Gastrocnemius medialis (tissue), 4 donors: Measurements from ENCODE around the gene OR6V1. TPM values are rescaled to one million over a fixed set of nuclear protein-coding genes. Genes with fewer than 3 reads are reported as not detected.

Experiments
- ATAC-seq, 2 donors: fragments of 150-250 bp; one replicate each; pipeline ENCODE4 v1.9.1; 2016
- DNase-seq, 2 donors: peaks; one replicate each; pipeline ENCODE4 v3.0.0-alpha.2; 2019
- H3K27ac ChIP-seq, 4 donors: fragments of 200-600 bp; sonication (generic); 1 replicate in 1 of 4; 2 replicates in 3 of 4; pipeline ENCODE4 v1.5.1; 2016 to 2018; ENCODE audit warnings: mild to moderate bottlenecking in 2 of 4, moderate library complexity in 1 of 4
- H3K27me3 ChIP-seq, 3 donors: fragments of 200-600 bp; sonication (generic) in 2 of 3; 1 replicate in 1 of 3; 2 replicates in 2 of 3; pipeline versions ENCODE4 v1.5.1 to v1.6.0; 2016 to 2019; ENCODE audit warnings: mild to moderate bottlenecking in 1 of 3, moderate library complexity in 1 of 3
- H3K36me3 ChIP-seq, 2 donors: fragments of 200-600 bp; sonication (generic) in 1 of 2; one replicate each; pipeline ENCODE4 v1.5.1; 2017 to 2018
- H3K4me1 ChIP-seq, 2 donors: fragments of 200-600 bp; sonication (generic) in 1 of 2; one replicate each; pipeline ENCODE4 v1.5.1; 2016 to 2017; ENCODE audit warnings: mild to moderate bottlenecking in 2 of 2
- H3K4me3 ChIP-seq, 4 donors: fragments of 200-600 bp; sonication (generic) in 3 of 4; 1 replicate in 1 of 4; 2 replicates in 3 of 4; pipeline ENCODE4 v1.5.1; 2016 to 2019; ENCODE audit warnings: mild to moderate bottlenecking in 2 of 4
- H3K9me3 ChIP-seq, 3 donors: fragments of 200-600 bp; sonication (generic) in 2 of 3; 1 replicate in 1 of 3; 2 replicates in 2 of 3; pipeline ENCODE4 v1.5.1; 2016 to 2019
- CTCF ChIP-seq, 5 experiments: fragments of 450-650 bp in 3 of 5; fragments of 200-600 bp in 2 of 5; sonication (generic) in 2 of 5; IDR thresholded peaks in 4 of 5; conservative IDR thresholded peaks in 1 of 5; 1 replicate in 4 of 5; 2 replicates in 1 of 5; pipeline ENCODE4 v1.5.1; 2016 to 2019; ENCODE audit warnings: antibody characterized with exemption in 5 of 5, mild to moderate bottlenecking in 3 of 5, moderate library complexity in 3 of 5
- POLR2A ChIP-seq, 2 donors: fragments of 450-650 bp; IDR thresholded peaks; one replicate each; pipeline ENCODE4 v1.6.1; 2017; ENCODE audit warnings: antibody characterized with exemption in 2 of 2, mild to moderate bottlenecking in 2 of 2, moderate library complexity in 2 of 2
- in situ Hi-C, 4 donors: fragments of 200-750 bp; cut with MboI; loops; one replicate each; pipeline versions ENCODE4 v1.15.0 to v1.8.0; 2017; ENCODE audit warnings: low sequenced_read_pairs in 4 of 4
- intact Hi-C: fragments of 100-400 bp; cut with DNase I; formaldehyde crosslinking; loops from one replicate; pipeline ENCODE4 v1.15.1; 2023; ENCODE audit warnings: low total_unique reads
- total RNA-seq, 4 donors: library from RNA; depleted of rRNA; stranded (reverse); fragments of >200 nt; gene quantifications; one replicate each; pipeline versions ENCODE4 v1.1.0 to v1.2.3, GENCODE V29; 2016

OR6V1 gene
- total RNA-seq, 4 donors from 2014 or later: not detected

DNA sequence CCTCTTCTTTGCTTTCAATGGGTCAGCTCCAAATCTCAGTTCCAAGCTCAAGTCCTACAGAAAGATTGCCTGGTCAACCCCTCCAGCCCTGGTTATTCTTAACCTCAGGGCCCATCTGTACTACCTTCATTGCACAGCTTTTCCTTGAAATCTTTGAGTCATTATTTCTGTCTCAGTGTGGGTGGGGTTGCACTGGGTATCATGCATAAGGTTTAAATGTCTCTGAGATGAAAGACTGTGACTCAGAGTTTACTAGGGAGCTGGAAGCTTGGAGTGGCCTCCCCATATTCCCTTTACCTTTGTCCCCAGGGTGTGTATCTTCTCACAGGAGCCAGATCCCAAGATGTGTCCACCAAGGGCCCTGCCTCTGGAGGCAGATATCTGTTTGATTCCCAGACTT is 3.3 kb upstream of the OR6V1 start:
- no peaks in the 10 kb centered on the region for H3K9me3 ChIP-seq
- H3K27me3 ChIP-seq: no peaks in the 10 kb centered on the region
- no peak for DNase-seq
- TF ChIP-seq CTCF (IDR thresholded peaks at IDR 0.05 in 4 of 5, conservative IDR thresholded peaks at IDR 0.05 in 1 of 5) (no peak), POLR2A (IDR thresholded peaks at IDR 0.05) (no peak)
- no peaks in the 10 kb centered on the region for H3K36me3 ChIP-seq
- ATAC-seq: no peak
- H3K4me3 ChIP-seq: no peak overlapping the region
- H3K27ac ChIP-seq: peak overlapping the region; percentile 51 to 59 (median 56)
- in situ Hi-C loops (no loop called here), intact Hi-C loops (no loop called here)
- H3K4me1 ChIP-seq: no peaks in the 10 kb centered on the region

DNA sequence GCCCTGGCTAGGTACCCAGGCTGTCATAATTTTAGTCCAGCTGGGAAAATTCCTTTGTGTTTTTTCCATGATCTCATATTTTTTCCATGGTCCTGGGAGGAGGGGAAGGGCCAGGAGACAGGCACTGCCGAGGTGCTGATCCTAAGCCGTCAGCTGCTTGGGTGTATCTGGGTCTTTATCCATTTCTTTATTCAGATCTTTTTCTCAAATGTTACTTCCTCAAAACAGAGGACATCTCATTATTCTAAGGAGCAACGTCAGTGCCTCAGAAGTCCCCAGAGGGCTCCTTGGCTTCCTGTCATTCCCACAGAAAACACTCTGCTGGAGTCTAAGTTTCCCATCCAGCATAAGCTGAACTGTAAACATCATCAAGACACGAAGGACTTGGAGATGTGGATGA is 2.8 kb upstream of the OR6V1 start:
- no peak for DNase-seq
- Histone ChIP-seq H3K36me3 (no peaks in the 10 kb centered on the region), H3K4me3 (no peak overlapping the region), H3K27ac (peak overlapping the region; percentile 51 to 67 (median 63)), H3K9me3 (no peaks in the 10 kb centered on the region), H3K4me1 (no peaks in the 10 kb centered on the region), H3K27me3 (no peaks in the 10 kb centered on the region)
- TF ChIP-seq CTCF (IDR thresholded peaks at IDR 0.05 in 4 of 5, conservative IDR thresholded peaks at IDR 0.05 in 1 of 5): no peak
- no peak for TF ChIP-seq POLR2A (IDR thresholded peaks at IDR 0.05)
- in situ Hi-C loops: no loop called here
- intact Hi-C loops: no loop called here
- ATAC-seq: peak; percentile 55 to 65

DNA sequence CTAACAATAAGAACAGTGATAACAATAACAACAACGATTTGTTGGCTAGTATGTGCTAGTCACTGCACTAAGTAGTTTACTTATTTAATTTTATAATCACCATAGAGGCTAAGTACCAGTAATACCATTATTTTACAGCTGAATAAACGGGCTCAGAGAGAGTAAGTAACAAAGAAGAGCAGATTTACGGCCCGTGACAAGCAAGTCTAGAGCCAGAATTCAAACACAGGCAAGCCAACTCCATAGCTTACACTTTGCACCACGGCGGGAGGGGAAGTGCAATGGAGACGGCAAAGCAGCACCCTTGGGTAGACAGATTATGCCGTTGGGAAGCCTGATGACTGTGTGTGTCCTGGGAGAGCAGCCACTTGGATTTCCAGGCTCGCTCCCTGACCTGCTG is 1.2 kb upstream of the OR6V1 start:
- intact Hi-C loops (no loop called here), in situ Hi-C loops (no loop called here)
- H3K27ac ChIP-seq: peak overlapping the region; percentile 22 to 67 (median 58)
- H3K4me3 ChIP-seq: no peak overlapping the region
- TF ChIP-seq CTCF (IDR thresholded peaks at IDR 0.05 in 4 of 5, conservative IDR thresholded peaks at IDR 0.05 in 1 of 5) (no peak), POLR2A (IDR thresholded peaks at IDR 0.05) (no peak)
- H3K9me3 ChIP-seq: no peaks in the 10 kb centered on the region
- H3K4me1 ChIP-seq: no peaks in the 10 kb centered on the region
- ATAC-seq (no peak), DNase-seq (no peak)
- H3K27me3 ChIP-seq: no peaks in the 10 kb centered on the region
- H3K36me3 ChIP-seq: no peaks in the 10 kb centered on the region

DNA sequence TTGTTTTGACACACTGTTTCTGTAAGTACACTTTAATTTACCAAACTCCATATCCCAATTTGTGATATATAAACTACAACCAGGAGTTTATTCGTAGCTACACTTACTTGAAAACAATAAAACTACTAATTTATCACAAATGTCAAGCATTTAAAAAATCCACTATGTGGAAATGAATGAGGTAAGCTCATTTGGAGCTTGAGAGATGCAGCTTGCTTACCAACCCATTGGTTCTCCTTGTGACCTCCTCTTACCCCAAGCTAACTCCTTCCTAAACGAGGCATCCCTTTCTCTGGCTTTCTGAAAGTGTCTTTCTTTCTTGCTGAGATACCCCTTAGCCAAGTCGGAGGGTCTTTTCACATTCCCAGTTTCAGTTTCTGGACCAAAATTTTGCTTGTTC is 2.5 kb downstream of the OR6V1 start:
- Histone ChIP-seq H3K4me1 (no peaks in the 10 kb centered on the region), H3K27ac (no peak overlapping the region), H3K4me3 (no peak overlapping the region), H3K36me3 (no peaks in the 10 kb centered on the region), H3K27me3 (no peaks in the 10 kb centered on the region), H3K9me3 (no peaks in the 10 kb centered on the region)
- DNase-seq (no peak), ATAC-seq (no peak)
- no peak for TF ChIP-seq POLR2A (IDR thresholded peaks at IDR 0.05)
- TF ChIP-seq CTCF (IDR thresholded peaks at IDR 0.05 in 4 of 5, conservative IDR thresholded peaks at IDR 0.05 in 1 of 5): no peak
- in situ Hi-C loops (no loop called here), intact Hi-C loops (no loop called here)

DNA sequence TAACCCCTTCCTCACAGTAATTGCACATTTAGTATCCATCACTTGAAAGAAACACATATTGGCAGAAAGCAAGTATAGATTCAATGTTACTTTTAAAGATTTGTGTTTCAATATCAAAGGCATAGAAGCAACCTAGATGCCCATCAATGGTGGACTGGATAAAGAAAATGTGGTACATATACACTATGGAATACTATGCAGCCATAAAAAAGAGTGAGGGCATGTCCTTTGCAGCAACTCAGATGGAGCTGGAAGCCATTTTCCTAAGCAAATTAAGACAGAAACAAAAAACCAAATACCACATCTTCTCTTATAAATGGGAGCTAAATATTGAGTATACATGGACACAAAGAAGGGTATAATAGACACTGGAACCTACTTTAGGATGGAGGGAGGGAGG is 3.6 kb downstream of the OR6V1 start:
- no peaks in the 10 kb centered on the region for H3K4me1 ChIP-seq
- H3K9me3 ChIP-seq: no peaks in the 10 kb centered on the region
- no peak for ATAC-seq
- no peaks in the 10 kb centered on the region for H3K27me3 ChIP-seq
- TF ChIP-seq POLR2A (IDR thresholded peaks at IDR 0.05) (no peak), CTCF (IDR thresholded peaks at IDR 0.05 in 4 of 5, conservative IDR thresholded peaks at IDR 0.05 in 1 of 5) (no peak)
- intact Hi-C loops: no loop called here
- in situ Hi-C loops: no loop called here
- H3K27ac ChIP-seq: no peak overlapping the region
- no peaks in the 10 kb centered on the region for H3K36me3 ChIP-seq
- no peak overlapping the region for H3K4me3 ChIP-seq
- DNase-seq: no peak
